Osteoblast (primary cell): ENCODE data around the gene C4A. TPM values are rescaled to one million over a fixed set of nuclear protein-coding genes. Genes with fewer than 3 reads are reported as not detected.

ENCODE experiments used
- DNase-seq: peaks from one replicate; pipeline ENCODE4 v3.0.0; 2011; ENCODE audit warnings: low spot score, mixed read lengths; ENCODE audit not compliant: insufficient read length; ENCODE audit errors: missing footprints
- H2AFZ ChIP-seq: 2 replicates; pipeline ENCODE4 v1.6.0; 2011; ENCODE audit warnings: mild to moderate bottlenecking, low read length
- H3K27ac ChIP-seq: 2 replicates; pipeline ENCODE4 v1.5.1; 2011; ENCODE audit warnings: mild to moderate bottlenecking, low read depth, low read length, moderate library complexity
- H3K27me3 ChIP-seq: 2 replicates; pipeline ENCODE4 v1.6.0; 2012; ENCODE audit warnings: mild to moderate bottlenecking, control low read depth, inconsistent platforms, low read length, moderate library complexity; ENCODE audit not compliant: insufficient read depth
- H3K36me3 ChIP-seq: 2 replicates; pipeline ENCODE4 v1.5.1; 2011; ENCODE audit warnings: mild to moderate bottlenecking, low read length, control low read depth, moderate library complexity; ENCODE audit not compliant: insufficient read depth
- H3K4me1 ChIP-seq: 2 replicates; pipeline ENCODE4 v1.5.1; 2011; ENCODE audit warnings: mild to moderate bottlenecking, low read length, control low read depth, moderate library complexity; ENCODE audit not compliant: insufficient read depth
- H3K4me2 ChIP-seq: 2 replicates; pipeline ENCODE4 v1.6.0; 2011; ENCODE audit warnings: mild to moderate bottlenecking, low read length; ENCODE audit not compliant: insufficient read depth
- H3K4me3 ChIP-seq: fragments of 200-600 bp; sonication (generic); 3 replicates; pipeline ENCODE4 v1.5.1; 2012; ENCODE audit warnings: mild to moderate bottlenecking, low read length, inconsistent platforms; ENCODE audit not compliant: insufficient read depth
- H3K79me2 ChIP-seq: 2 replicates; pipeline ENCODE4 v1.6.0; 2012; ENCODE audit warnings: mild to moderate bottlenecking, low read length, control low read depth, inconsistent platforms; ENCODE audit not compliant: insufficient read depth
- H3K9me3 ChIP-seq: 2 replicates; pipeline ENCODE4 v1.5.1; 2011; ENCODE audit warnings: low read depth, low read length, control low read depth
- H4K20me1 ChIP-seq: 2 replicates; pipeline ENCODE4 v1.6.0; 2012; ENCODE audit warnings: mild to moderate bottlenecking, low read length, control low read depth; ENCODE audit not compliant: insufficient read depth
- CTCF ChIP-seq: IDR thresholded peaks from 2 replicates; pipeline ENCODE4 v1.5.1; 2011; ENCODE audit warnings: mild to moderate bottlenecking, low read depth, low read length, moderate library complexity; ENCODE audit errors: extremely low read depth
- total RNA-seq: library from RNA; depleted of rRNA; stranded (reverse); fragments of >200 nt; gene quantifications from 2 replicates; pipeline ENCODE4 v1.2.3, GENCODE V29; 2012

C4A gene
- total RNA-seq, 1 donor: 7.2 TPM

- H3K36me3 ChIP-seq: peaks cover 27% of the 10 kb centered on the region
- no peak for TF ChIP-seq CTCF
- no peaks in the 10 kb centered on the region for H3K79me2 ChIP-seq
- peak; percentile 84 for DNase-seq
- no peak overlapping the region for H3K27ac ChIP-seq
- H3K4me3 ChIP-seq: no peak overlapping the region
- H3K27me3 ChIP-seq: no peaks in the 10 kb centered on the region
- no peak overlapping the region for H2AFZ ChIP-seq
- H3K4me1 ChIP-seq: peaks cover 23% of the 10 kb centered on the region
- no peak overlapping the region for H3K4me2 ChIP-seq
- no peaks in the 10 kb centered on the region for H3K9me3 ChIP-seq
- H4K20me1 ChIP-seq: no peaks in the 10 kb centered on the region
Measured at GRCh38 chr6:31948753-31949413, 33.0 kb upstream of the C4A start.

DNA sequence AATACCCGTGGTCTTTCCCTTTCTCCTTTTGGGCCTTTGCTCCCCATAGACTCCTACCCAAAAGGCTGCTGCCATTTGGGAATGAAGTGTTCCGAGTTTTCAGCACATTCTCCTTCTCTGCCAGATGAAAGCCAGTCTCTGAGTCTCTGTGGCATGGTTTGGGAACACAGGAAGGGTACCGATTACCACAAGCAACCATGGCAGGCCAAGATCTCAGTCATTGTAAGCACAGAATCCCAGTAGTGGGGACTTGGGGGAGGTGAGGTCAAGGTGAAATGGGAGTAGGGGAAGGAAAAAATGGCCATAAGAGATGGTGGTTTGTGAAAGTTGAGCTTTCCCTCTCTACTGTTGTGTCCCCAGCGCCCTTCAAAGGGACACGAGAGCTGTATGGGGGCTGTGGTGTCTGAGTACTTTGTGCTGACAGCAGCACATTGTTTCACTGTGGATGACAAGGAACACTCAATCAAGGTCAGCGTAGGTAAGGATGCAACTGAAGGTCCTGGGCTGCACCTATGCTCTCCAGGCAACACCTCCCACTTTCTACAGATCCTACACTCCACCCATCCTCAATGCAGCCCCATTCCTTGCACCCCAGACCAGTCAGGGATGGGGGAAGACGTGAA lies 31.8 kb upstream of the C4A start:
- Histone ChIP-seq H2AFZ (no peak overlapping the region), H3K36me3 (peaks cover 39% of the 10 kb centered on the region), H3K79me2 (no peaks in the 10 kb centered on the region), H4K20me1 (no peaks in the 10 kb centered on the region), H3K4me1 (peaks cover 20% of the 10 kb centered on the region), H3K9me3 (no peaks in the 10 kb centered on the region), H3K4me3 (no peak overlapping the region), H3K4me2 (no peak overlapping the region), H3K27ac (no peak overlapping the region), H3K27me3 (no peaks in the 10 kb centered on the region)
- no peak for TF ChIP-seq CTCF
- peak; percentile 2 for DNase-seq

DNA sequence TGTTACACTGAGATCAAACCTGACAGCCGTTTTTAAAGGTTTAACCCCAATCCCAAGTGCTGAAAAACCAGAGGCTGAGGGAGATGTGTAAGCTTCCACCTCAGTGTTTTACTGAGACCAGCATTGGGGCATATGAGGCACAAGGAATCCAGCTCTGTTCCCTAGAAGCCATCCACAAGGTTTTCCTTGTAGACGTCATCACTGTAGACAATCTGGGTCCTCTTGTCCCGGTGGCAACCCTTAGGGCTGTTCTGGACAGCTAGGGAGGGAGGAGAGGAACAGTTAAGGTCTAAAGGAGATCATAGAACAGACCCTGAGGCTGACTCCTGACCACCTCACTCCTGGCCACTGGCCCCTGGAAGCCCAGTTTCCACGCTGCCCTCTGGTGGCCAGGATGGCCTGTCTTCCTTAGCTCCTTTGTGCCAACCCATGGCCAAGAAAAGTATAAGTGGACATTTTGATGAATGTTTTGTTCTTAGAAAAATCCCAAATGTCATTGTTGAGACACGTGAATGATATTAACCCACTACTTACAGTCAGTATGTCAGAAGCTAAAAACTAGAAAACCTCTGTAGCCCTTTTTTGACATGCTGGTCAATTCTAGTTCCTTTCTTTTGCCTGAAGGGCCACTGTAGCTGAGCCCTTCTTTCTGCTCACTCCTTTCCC lies 29.6 kb upstream of the C4A start:
- DNase-seq: peak; percentile 96
- no peak overlapping the region for H3K4me2 ChIP-seq
- peaks cover 9% of the 10 kb centered on the region for H3K79me2 ChIP-seq
- H4K20me1 ChIP-seq: no peaks in the 10 kb centered on the region
- no peak overlapping the region for H3K4me3 ChIP-seq
- H3K36me3 ChIP-seq: peaks cover 56% of the 10 kb centered on the region
- H3K27ac ChIP-seq: no peak overlapping the region
- H3K9me3 ChIP-seq: no peaks in the 10 kb centered on the region
- peaks cover 7% of the 10 kb centered on the region for H3K4me1 ChIP-seq
- no peaks in the 10 kb centered on the region for H3K27me3 ChIP-seq
- TF ChIP-seq CTCF: peak; percentile 93
- H2AFZ ChIP-seq: no peak overlapping the region

- Histone ChIP-seq H3K4me2 (no peak overlapping the region), H3K4me1 (peaks cover 11% of the 10 kb centered on the region), H3K36me3 (peaks cover 57% of the 10 kb centered on the region), H3K27ac (no peak overlapping the region), H3K27me3 (no peaks in the 10 kb centered on the region), H2AFZ (no peak overlapping the region), H3K9me3 (no peaks in the 10 kb centered on the region), H4K20me1 (no peaks in the 10 kb centered on the region), H3K79me2 (peaks cover 15% of the 10 kb centered on the region), H3K4me3 (no peak overlapping the region)
- DNase-seq: peak; percentile 42
- TF ChIP-seq CTCF: no peak
Measured at GRCh38 chr6:31952890-31953289, 29.0 kb upstream of the C4A start.
